ENCODE results near the gene S1PR1. TPM values are rescaled to one million over a fixed set of nuclear protein-coding genes. Genes with fewer than 3 reads are reported as not detected.

The S1PR1 gene
- total RNA-seq, 2 donors from 2014 or later = 92.2 to 125 TPM

DNA sequence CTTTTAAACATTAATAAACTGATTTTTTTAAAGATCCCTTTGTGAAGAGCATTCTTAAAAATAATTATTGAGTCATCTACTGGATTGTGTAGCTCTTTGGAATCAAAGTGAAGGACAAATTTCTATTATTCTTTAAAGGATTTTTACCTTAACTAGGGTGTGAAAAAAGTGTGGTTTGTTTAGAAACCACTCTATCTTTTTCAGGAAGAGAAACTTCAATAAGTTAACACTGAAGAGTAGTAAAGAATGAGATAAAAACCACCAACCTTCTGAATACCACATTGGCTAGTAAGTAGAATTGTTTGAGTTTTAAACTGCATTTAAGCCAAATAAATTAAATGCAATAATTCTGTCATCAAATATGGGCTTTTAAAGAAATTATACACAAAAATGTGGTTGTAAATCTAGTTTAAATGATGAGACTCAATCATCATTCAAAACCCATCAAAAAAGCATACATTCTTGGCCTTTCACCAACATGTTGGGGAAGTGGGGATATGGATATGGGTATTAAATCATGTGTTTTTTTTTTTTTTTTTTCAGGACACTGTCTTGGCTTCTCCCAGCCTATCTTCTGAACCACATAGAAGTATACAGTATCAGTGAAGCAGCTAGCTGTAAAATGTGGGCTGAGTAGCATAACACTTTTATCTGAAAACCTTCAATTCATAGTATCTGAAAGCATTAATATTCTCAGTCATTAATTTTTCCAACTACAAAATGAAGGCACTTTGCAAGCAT, 4.8 kb downstream of the S1PR1 start:
- no peak for DNase-seq (ENCODE audit: low spot score)
- Histone ChIP-seq H3K4me1 (peaks cover 0 to 25% of the 10 kb centered on the region in 2 donors), H3K36me3 (peaks cover 32% of the 10 kb centered on the region), H3K4me3 (peak overlapping the region in 1 of 2 donors; percentile 14), H3K9me3 (no peaks in the 10 kb centered on the region), H3K27me3 (no peaks in the 10 kb centered on the region), H3K27ac (peak overlapping the region; percentile 88 to 95)
- TF ChIP-seq, protein P1, sequence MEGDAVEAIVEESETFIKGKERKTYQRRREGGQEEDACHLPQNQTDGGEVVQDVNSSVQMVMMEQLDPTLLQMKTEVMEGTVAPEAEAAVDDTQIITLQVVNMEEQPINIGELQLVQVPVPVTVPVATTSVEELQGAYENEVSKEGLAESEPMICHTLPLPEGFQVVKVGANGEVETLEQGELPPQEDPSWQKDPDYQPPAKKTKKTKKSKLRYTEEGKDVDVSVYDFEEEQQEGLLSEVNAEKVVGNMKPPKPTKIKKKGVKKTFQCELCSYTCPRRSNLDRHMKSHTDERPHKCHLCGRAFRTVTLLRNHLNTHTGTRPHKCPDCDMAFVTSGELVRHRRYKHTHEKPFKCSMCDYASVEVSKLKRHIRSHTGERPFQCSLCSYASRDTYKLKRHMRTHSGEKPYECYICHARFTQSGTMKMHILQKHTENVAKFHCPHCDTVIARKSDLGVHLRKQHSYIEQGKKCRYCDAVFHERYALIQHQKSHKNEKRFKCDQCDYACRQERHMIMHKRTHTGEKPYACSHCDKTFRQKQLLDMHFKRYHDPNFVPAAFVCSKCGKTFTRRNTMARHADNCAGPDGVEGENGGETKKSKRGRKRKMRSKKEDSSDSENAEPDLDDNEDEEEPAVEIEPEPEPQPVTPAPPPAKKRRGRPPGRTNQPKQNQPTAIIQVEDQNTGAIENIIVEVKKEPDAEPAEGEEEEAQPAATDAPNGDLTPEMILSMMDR (IDR thresholded peaks at IDR 0.05) = no peak

DNA sequence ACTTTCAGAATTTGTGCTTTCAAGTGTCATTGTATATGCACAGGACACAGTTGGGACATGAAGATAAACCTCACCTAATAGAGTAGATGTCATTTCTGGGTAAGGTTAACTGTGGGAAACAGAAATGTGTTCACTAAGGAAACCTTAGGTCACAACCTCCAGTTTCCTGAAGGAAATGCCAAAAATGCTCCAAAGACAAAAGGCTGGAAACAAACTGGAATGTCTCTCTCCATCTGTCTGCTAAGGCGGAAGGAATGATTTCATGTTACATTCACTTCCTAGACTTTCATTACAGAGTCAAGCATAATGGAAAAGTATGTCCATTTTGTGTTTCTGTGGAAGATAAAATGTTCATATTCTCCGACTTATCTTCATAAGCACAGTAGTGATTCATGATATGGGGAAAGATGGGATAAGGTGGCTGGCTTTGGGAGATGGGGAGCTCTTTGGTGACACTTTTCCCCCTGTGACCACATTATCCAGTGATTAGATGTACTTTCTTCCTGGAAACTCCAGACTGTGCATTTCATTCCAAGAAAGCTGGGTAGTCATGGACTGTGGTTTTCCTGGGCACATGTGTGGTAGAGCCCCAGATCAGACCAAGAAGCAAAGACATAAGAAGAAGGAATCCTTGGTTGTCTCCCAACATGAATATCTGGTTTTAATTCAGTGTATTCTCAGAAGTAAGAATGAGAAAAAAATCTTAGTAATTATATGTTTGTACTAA, 5.7 kb downstream of the S1PR1 start:
- Histone ChIP-seq H3K36me3 (peaks cover 32% of the 10 kb centered on the region), H3K4me1 (peaks cover 0 to 25% of the 10 kb centered on the region in 2 donors), H3K9me3 (no peaks in the 10 kb centered on the region), H3K27ac (peak overlapping the region; percentile 43 to 88), H3K4me3 (no peak overlapping the region), H3K27me3 (no peaks in the 10 kb centered on the region)
- no peak for DNase-seq (ENCODE audit: low spot score)
- TF ChIP-seq, protein P1 (IDR thresholded peaks at IDR 0.05) = no peak

DNA sequence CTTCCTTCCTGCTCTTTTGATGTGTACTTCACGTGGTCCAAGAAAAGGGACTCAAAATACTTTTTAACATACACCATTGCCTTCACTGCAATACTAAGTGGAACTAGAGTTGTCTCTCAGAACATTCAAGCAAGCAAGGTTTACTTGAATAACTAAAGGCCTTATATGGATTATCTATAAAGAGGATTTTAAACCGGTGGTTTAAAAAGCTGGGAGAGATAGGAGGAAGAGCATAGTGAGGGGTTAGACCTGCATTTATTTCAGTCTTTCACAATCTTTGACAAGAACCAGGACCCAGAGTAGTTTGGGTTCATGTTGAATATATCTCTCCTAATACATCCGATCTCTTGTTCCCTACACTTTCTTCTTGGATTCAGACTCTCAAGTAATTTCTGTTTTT, 6.9 kb downstream of the S1PR1 start:
- peaks cover 0 to 22% of the 10 kb centered on the region in 2 donors for H3K4me1 ChIP-seq
- TF ChIP-seq, protein P1 (IDR thresholded peaks at IDR 0.05) = no peak
- no peak for DNase-seq (ENCODE audit: low spot score)
- H3K9me3 ChIP-seq = no peaks in the 10 kb centered on the region
- peak overlapping the region in 1 of 2 donors; percentile 57 for H3K27ac ChIP-seq
- H3K36me3 ChIP-seq = peaks cover 32% of the 10 kb centered on the region
- H3K27me3 ChIP-seq = no peaks in the 10 kb centered on the region
- H3K4me3 ChIP-seq = no peak overlapping the region

DNA sequence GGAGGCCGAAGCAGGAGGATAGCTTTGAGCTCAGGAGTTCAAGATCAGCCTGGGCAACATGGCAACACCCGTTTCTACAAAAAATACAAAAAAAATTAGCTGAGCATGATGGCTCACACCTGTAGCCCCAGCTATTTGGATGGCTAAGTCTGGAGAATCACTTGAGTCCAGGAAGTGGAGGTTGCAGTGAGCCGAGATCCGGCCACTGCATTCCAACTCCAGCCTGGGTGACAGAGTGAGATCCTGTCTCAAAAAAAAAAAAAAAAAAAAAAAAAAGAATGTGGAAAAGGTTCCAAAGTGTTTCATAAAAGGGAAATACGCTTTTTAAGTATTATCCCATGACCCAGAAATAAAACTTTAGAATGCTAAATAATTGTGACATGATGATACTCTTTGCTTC, 8.0 kb downstream of the S1PR1 start:
- H3K27ac ChIP-seq = no peak overlapping the region
- H3K27me3 ChIP-seq = no peaks in the 10 kb centered on the region
- TF ChIP-seq, protein P1 (IDR thresholded peaks at IDR 0.05) = no peak
- no peak overlapping the region for H3K4me3 ChIP-seq
- no peak for DNase-seq (ENCODE audit: low spot score)
- peaks cover 22% of the 10 kb centered on the region for H3K36me3 ChIP-seq
- peaks cover 0 to 11% of the 10 kb centered on the region in 2 donors for H3K4me1 ChIP-seq
- no peaks in the 10 kb centered on the region for H3K9me3 ChIP-seq

DNA sequence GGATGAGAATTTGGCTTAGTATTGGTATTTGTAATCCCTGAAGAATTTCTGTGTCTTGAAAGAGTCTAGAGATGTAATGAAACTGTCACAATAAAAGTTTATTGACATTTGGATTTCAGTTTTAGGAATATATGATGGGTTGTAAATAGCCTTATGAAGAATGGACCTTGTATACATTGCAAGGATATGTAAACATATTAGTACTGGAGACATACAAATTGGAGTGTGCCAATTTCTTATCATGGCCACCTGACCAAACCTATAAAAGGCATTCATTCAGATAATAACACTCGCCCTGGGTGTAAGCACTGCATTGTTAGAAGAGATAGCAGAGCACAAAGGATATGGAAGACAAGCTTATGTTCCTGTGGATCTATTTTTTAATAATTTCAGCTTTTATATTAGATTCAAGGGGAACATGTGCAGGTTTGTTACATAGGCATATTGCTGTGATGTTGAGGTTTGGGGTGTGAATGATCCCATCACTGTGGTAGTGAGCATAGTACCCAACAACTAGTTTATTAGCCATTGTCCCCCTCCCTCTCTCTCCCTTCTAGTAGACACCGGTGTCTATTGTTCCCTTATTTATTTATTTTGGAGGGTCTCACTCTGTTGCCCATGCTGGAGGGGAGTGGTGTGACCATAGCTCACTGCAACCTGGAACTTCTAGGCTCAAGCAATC, 8.6 kb downstream of the S1PR1 start:
- no peak for DNase-seq (ENCODE audit: low spot score)
- Histone ChIP-seq H3K36me3 (peaks cover 20% of the 10 kb centered on the region), H3K4me1 (peaks cover 0 to 6% of the 10 kb centered on the region in 2 donors), H3K27ac (no peak overlapping the region), H3K27me3 (no peaks in the 10 kb centered on the region), H3K9me3 (no peaks in the 10 kb centered on the region), H3K4me3 (no peak overlapping the region)
- TF ChIP-seq, protein P1 (IDR thresholded peaks at IDR 0.05) = no peak

All from right atrium auricular region (tissue), 2 donors.